HG02970 (cell line): ENCODE results near the gene SERPINC1.
"Not testable (repeated sequence)": the region's sequence is repeated elsewhere in the genome, so short reads cannot be mapped to it uniquely, and the experiment has no call there.

Source experiments
- ATAC-seq: cut with Tn5 transposase; IDR thresholded peaks from one replicate; pipeline ENCODE4 v1.9.1; 2021; ENCODE audit warnings: mild to moderate bottlenecking, moderate library complexity, moderate number of reproducible peaks; ENCODE audit not compliant: unreplicated experiment, low FRiP score

SERPINC1 gene

DNA sequence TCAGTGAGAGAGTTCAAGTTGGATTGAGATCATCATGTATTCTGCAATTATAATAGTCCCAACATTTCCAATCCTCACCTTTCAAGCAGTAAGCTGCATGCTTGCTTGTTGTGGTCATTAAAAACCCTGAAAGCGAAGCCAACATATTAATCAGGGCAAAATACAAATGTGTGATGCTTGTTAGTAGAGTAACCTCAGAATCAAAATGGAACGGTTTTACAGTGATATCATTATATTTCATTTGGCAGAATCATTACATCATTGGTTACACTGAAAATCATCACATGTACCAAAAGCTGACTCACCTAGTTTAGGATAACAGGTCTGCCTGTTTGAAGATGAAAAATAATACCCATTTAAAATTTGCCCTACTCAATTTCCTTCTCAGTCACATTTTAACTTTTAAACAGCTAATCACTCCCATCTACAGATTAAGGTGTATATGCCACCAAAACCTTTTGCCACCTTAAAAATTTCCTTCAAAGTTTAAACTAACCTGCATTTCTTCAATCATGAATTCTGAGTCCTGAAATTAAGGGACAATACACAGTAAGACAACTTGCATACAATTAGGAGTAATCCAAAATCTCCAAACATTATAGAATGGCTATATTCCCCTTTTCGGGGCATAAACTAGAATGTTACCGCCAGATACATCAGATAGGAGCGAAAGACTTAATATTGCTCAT is 52.8 kb downstream of the SERPINC1 start:
- ATAC-seq = no peak

DNA sequence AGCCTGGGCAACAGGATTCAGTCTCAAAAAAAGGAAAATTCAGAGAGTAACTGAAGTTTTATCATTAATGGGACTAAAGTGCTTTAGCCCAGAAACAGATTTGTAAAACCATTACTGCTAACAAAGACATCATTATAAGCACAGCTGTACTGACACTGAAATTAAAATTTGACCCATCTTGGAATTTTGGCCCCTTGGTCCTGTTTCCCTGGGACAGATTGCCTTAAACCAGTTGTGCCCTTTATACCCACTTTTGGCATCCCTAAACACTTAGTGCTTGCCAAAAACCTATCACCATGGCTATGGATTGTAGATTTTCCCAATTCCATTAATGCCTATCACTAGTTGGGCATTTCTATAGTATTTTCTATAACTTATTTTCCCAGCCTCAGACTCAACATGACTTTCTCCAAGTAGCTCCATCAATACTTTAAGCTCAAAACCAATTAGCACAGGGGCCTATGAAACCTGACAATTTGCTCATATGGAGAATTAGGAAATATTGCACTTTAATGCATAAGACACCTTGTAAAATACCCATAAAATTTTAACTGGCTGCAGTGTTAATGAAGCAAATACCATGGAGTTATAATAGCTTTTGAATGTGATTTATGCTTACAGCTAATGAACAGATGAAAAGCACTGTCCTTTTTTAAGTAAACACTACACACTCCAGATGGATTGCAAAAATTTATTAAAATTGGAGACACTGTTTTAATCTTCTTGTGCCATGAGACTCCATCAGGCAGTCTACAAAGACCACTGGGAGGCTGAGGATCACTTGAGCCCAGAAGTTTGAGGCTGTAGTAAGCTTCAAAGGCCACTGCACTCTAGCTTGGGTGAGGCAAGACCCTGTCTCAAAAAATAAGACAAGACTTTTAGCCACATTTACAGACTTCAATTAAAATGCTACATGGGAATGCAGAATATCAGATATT is 53.6 kb downstream of the SERPINC1 start:
- ATAC-seq = no peak

DNA sequence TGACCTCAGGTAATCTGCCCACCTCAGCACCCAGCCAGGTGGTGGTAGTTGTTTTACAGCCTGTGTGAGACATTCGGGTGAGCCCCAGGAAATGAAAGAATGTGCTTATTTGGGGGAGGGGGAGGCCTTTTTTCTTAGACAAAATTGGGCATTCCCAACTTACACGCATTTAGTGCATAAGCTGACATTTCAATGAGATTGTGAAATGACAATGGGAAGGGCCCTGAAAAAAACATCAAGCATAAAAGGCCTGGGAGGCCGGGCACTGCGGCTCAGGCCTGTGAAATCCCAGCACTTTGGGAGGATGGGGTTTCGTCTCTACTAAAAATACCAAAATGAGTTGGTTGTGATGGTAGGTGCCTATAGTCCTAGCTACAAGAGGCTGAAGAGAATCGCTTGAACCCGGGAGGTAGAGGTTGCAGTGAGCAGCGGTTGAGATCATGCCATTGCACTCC is 54.3 kb downstream of the SERPINC1 start:
- no peak for ATAC-seq

DNA sequence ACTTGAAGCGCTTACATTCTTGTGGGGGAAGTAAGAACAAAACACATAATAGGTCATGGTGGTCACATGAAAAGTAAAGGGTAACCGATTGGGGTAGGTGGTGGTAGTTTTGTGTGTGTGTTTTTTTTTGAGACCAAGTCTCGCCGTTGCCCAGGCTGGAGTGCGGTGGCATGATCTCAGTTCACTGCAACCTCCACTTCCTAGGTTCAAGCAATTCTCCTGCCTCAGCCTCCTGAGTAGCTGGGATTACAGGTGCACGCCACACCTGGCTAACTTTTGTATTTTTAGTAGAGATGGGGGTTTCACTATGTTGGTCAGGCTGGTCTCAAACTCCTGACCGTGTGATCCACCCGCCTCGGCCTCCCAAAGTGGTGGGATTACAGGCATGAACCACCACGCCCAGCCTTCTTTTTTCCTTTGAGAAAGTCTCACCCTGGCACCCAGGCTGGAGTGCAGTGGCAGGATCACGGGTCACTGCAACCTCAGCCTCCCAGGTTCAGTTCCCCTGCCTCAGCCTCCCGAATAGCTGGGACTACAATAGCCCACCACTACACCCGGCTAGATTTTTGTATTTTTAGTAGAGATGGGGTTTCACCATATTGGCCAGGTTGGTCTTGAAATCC is 54.9 kb downstream of the SERPINC1 start:
- ATAC-seq = not testable (repeated sequence)

DNA sequence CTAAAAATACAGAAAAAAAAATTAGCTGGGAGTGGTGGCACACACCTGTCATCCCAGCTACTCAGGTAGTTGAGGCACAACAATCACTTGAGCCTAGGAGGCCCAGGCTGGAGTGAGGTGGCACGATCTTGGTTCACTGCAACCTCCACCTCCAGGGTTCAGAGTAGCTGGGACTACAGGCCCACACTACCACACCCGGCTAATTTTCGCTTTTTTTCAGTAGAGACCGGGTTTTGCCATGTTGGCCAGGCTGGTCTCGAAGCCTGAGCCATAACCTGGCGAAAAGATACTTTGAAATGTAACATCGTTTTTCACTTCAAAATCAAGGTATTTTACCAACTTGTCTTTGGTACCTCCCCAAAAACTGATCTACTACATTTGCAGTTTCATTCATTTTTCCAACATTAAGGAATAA is 55.4 kb downstream of the SERPINC1 start:
- ATAC-seq = no peak

DNA sequence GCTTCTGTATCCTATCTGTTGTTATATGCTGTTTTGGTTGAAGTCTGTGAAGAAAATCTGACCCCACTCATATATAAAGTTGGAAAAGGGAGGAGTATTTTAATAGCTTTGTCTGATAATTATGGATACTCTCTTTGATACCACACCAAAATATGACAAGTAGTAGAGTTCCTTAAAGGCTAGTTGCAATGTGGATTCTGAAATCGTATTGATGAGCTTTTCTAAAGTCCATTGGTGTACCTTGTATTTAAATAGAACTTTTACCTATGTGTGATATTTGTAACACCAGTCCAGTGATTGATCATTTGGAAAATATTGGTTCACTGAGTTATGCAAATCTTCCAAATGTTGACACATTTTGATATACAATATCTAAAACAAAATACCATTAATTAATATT is 57.1 kb downstream of the SERPINC1 start:
- no peak for ATAC-seq

DNA sequence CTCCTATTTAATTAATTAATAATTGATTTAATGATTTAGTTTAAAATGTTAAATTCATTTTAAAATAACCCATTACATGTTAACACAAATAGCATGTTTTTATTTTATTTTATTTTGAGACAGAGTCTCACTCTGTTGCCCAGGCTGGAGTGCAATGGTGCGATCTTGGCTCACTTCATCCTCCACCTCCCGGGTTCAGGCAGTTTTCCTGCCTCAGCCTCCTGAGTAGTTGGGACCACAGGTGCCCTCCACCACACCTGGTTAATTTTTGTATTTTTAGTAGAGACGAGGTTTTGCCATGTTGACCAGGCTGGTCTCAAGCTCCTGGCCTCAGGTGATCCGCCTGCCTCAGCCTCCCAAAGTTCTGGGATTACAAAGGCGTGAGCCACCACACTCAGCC is 57.6 kb downstream of the SERPINC1 start:
- ATAC-seq = not testable (repeated sequence)

DNA sequence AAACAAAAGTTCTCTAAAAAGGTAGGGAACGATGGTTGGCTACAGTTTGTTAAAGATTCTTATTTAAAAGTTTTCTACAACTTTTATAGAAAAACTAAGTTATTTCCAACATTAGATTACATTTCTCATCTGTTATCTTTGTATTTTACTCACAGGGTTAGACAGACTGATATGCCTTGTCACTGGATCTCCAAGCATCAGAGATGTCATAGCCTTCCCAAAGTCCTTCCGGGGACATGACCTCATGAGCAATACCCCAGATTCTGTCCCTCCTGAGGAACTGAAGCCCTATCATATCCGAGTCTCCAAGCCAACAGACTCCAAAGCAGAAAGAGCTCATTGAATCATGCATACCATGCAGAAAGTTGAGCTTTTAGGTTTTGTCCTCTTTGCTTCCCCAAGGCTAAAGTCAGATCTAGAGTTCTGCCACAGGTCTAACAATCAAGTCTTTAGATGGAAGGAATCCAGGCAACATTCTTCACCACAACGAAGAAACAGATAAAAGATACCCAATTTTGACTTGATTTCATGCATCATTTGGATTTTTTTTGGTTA is 59.7 kb downstream of the SERPINC1 start:
- ATAC-seq = no peak

DNA sequence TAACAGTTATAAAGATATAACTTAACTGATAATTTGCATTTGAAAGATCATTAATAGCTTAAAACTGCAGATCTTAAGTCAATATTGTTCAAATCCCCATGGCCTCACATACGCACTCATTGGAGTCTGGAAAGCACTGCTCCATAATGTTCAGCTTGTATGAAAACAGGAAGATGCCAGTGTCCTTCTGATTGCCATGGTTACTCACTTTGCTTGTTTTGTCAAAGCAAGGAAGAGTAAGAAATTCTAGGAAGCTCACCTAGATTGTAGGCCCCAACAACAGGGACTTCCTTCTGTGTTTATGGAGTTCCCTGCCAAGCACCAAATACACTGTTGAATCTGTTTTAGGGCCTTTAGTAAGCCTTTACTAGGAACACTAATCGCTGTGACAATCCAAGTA is 60.2 kb downstream of the SERPINC1 start:
- ATAC-seq = no peak

DNA sequence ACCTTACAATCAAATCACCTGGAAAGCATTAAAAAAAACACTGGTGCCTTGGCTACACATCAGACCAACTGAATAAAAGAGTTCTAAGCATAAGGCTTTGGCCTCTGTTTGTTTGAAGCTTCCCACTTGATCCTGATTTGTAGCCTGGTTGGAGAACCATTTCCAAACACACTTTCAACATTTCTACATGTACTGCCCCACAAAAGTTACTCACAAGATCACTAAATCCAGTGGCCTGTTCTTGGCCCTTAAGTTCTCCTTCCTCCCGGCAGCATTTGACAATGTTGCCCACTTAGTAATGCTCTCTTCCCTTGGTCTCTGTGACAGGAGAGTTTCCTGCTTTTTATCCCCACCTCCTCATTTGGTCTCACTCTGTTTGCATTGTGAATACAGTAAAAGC is 61.1 kb downstream of the SERPINC1 start:
- ATAC-seq = no peak
